GM12872 (cell line): Measurements from ENCODE around the gene OR2T34.

Source experiments
- CTCF ChIP-seq: IDR thresholded peaks from 3 replicates; pipeline ENCODE4 v1.5.1; 2011; ENCODE audit warnings: low read depth, mild to moderate bottlenecking, low read length, moderate library complexity; ENCODE audit not compliant: insufficient read depth

OR2T34 gene

GRCh38 chr1:248610301-248610700, 35.7 kb upstream of the OR2T34 start:
- TF ChIP-seq CTCF = no peak

GRCh38 chr1:248599396-248599795, 24.8 kb upstream of the OR2T34 start:
- no peak for TF ChIP-seq CTCF

- no peak for TF ChIP-seq CTCF
Observed at GRCh38 chr1:248597589-248597988, 23.0 kb upstream of the OR2T34 start, which contains the start of gene OR2T10. OR2T10 (minus strand) TSS chr1:248597700; CDS start chr1:248593768, 3,932 bp downstream.

- TF ChIP-seq CTCF = no peak
Observed at GRCh38 chr1:248596615-248597014, 22.1 kb upstream of the OR2T34 start.

- no peak for TF ChIP-seq CTCF
Observed at GRCh38 chr1:248593226-248593625, 18.7 kb upstream of the OR2T34 start.

GRCh38 chr1:248592655-248593054, 18.1 kb upstream of the OR2T34 start:
- TF ChIP-seq CTCF = no peak

GRCh38 chr1:248590055-248590454, 15.5 kb upstream of the OR2T34 start:
- TF ChIP-seq CTCF = no peak

- TF ChIP-seq CTCF = no peak
Observed at GRCh38 chr1:248589334-248589733, 14.8 kb upstream of the OR2T34 start.
